Inflammatory macrophage treated with lipopolysaccharide for 4 hours (primary cell): ENCODE results near the gene CD9.

Experiments
- DNase-seq: peaks from one replicate; pipeline ENCODE4 v3.0.0-alpha.2; 2020

CD9 gene

GRCh38 chr12:6250343-6250742 lies 50.1 kb downstream of the CD9 start:
- DNase-seq: no peak

DNA sequence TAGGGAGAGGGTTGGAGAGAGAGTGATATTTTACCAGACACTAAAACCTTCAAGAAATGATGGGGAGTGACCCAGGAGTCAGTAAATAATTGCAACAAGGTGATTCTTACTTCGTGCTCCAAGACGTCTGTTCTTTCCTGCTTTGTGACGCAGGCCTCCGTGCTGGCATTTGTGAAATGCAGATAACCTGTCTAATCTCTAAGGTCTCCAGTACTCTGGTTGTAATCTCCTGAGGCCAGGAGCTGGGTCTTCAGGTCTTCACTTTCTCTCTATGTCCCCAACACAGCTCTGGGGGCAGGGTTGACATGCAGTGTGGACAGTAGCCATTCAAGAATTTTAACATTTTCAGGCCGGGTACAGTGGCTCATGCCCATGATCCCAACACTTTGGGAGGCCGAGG lies 53.1 kb downstream of the CD9 start:
- DNase-seq: no peak

- no peak for DNase-seq
Observed at GRCh38 chr12:6254491-6254890, 54.3 kb downstream of the CD9 start.

GRCh38 chr12:6257007-6257406 lies 56.8 kb downstream of the CD9 start:
- DNase-seq: no peak

DNA sequence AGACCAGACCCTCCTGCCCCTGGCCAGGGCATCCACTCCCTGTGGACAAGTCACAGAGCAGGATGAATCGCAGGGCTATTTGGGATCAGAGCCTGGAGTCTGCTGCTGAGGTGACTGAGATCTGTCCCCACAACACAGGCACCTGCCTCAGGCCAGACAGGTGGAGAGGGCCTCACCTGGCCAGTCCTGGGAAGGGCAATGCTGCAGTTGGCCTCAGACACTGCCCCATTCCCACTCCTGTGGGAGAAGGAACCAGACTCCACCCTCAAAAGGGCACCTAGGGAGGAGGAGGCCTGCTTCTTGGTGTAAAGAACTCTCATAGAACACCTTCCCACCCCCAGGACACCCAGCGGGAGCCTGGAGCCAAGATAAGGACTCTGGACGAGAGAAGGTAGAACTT lies 62.0 kb downstream of the CD9 start:
- DNase-seq: no peak

GRCh38 chr12:6262623-6263022 lies 62.4 kb downstream of the CD9 start:
- no peak for DNase-seq

DNA sequence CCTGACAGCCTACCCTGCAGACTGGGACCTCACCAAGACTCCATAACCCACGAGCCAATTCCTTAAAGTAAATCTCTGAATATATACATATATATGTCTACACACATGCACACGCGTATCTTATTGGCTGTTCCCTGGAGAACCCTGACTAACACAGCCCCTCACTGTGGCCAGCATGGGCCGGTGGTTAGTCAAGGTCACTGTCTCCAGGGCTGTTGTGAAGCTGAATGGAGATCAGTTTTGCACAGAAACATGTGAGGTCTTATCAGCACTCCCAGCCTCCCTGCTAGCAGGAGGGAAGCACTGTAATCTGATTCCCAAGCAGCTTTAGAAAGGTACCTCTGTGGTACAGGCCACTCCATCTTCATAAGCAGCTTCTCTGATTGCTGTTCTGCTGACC lies 63.7 kb downstream of the CD9 start:
- DNase-seq: no peak

GRCh38 chr12:6264402-6265037 lies 64.3 kb downstream of the CD9 start:
- DNase-seq: no peak

GRCh38 chr12:6265038-6265405 lies 64.8 kb downstream of the CD9 start:
- DNase-seq: no peak

DNA sequence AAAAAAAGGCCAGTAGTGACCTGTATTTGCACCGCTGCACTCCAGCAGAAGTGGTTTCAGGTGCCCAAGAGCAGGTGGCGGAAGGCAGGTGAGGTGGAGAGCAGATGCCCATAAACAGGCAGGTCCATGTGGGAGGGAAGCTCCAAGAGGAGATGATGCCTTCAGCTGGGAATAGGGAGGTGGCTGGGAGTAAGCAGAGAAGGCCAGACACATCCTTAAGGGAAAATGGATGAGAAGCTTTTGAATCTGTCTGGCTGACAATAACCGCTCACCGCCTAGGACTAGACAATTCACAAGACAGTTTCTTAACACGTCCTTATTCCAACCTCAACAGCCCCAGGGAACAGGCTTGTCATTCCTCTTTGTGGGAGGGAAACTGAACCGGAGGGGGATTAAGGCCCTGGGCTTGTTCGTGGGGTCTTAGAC lies 66.4 kb downstream of the CD9 start:
- DNase-seq: no peak

DNA sequence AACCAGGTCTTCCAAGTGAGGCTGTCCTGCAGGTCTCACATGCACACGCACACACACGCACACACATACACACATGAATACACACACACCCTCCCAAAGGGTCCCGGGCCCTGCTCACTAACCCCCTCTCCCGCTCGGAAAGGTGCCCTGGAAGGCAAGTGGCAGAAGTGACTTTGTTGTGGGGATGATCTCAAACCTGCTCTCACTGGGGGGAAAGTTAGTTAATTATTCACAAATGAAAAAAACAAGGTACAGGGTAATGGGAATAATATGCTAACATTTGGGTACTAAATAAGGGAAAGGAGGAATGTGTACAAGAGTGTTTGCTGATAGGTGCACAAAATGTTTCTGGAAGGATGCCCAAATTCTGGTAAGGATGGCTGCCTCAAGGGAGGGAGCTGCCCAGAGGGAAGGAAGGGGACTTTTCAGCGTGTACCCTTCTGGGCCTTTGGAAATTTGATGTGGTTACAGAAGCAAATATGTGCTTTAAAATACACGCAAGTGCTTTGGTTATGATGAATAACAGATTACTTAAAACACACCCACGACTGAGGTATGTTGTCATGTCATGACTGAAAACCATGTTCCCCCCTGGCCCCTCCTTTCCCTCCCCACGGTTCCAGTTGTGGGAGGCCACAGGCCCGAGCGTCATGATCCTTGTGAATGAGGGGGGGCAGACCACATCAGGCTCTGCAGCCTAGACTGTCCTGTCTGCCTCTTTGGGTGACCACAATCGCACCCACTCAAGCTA lies 66.9 kb downstream of the CD9 start:
- DNase-seq: peak; percentile 41

DNA sequence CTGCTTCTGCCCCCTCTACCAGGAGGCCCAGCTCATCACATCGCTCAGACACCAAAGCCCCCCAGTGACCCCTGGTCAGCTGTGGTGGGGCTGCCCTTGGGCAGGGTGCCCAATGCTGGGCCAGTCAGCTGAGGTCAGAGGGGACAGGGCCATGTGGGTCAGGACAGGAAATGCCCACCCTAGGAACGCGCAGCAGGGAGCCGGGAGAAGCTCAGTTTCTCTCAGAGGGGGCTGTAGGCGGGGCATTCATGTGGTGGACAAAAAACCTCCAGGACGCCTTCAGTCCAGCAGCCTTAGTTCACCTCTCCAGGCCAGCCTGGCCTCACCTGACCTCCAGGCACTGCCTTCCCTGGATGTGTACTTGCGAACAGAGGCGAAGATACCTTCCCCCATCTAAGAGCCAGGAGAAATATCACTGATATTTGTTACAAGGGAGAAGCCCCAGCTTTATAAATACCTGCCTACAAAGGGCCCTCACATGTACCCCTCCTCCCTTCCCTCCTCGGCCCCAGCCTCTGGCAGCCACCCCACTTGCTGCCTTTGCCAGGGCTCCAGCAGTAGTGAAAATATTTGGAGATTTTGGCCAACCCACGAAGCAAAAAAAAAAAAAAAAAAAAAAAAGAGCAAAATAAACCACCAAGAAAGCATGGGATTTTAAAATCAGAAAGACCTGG lies 68.4 kb downstream of the CD9 start:
- no peak for DNase-seq

GRCh38 chr12:6269986-6270385 lies 69.8 kb downstream of the CD9 start:
- no peak for DNase-seq

GRCh38 chr12:6271281-6271680 lies 71.1 kb downstream of the CD9 start:
- DNase-seq: no peak

DNA sequence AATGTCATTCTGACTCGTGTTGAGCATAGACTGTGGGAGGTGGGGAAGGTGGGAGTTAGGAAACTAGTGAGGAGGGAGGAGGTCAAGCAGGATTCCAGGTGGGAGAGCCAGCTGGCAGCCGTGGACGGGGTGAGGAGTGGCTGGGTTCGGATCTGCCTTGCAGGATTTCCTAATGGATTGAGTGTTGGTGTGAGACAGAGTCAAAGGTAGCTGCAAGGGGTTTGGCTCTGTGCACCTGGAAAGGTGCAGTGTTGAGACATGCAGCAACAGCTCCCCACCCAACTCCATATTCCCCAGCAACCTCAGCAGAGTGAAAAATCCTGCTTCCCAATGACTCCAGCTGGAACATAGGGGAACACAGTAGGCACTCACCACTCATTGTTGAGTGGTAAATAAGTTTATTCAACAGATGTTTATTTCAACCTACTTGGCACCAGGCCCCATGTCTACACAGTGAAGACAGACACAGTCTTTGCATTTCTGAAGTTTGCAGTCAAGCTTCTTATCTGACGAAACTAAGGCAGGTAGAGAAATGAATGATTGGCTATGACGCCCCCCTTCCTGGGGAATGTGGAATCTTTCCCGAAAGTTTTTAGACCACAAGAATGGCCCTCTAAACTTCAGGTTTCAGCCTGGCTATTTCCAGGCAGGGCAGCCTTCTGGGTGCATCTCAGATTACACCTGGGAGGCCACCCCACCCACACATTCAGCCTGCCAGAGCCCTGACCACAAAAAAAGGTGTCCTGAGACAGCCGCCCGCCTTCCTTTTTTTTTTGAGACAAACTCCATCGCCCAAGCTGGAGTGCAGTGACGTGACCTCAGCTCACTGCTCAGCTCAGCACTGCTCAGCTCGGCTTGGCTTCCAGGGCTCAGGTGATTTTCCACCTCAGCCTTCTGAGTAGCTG lies 72.4 kb downstream of the CD9 start:
- no peak for DNase-seq

GRCh38 chr12:6273205-6273540 lies 73.0 kb downstream of the CD9 start:
- no peak for DNase-seq

- DNase-seq: no peak
Observed at GRCh38 chr12:6273541-6274230, 73.5 kb downstream of the CD9 start.

- DNase-seq: no peak
Observed at GRCh38 chr12:6274231-6275221, 74.3 kb downstream of the CD9 start.

DNA sequence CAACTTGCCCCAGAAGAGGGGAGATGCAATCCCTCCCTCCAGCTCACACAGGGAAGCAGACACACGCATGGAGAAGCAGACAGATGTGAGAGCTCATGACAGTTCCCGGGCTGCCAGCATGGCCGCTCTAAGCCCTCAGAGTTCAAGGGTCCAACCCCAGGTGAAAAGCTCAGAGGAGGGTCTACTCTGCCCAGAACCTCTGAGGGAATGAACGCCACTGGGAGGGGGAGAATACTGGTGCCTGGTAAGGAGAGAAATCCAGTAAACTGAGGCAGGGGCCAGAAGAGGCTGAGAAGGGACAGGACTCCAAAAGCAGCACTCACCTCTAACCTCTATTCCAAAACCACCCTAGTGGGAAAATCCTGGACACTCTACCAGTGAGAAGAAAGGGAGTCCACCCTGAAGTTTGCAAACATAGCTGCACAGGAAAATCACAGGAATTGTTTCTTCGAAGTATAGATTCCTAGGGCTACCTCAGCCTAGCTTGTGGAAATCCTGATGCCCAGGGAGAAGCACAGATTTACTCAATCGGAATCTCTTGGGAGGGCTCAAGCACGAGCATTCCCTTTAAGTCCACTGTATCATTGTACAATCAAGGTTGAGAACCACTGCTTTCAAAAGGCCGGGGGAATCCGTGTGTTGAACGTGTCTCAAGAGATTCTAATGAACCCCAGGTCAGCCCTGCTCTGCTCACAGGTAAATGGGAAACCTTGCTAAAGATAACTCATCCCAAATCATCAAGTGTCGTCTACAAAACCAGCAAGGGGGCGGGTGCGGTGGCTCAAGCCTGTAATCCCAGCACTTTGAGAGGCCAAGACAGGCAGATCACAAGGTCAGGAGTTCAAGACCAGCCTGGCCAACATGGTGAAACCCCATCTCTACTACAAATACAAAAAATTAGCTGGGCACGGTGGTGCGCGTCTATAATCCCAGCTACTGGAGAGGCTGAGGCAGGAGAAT lies 76.0 kb downstream of the CD9 start:
- DNase-seq: no peak

- no peak for DNase-seq
Observed at GRCh38 chr12:6276956-6277620, 76.9 kb downstream of the CD9 start.
